Measurements from ENCODE around the gene SSMEM1. TPM values are rescaled to one million over a fixed set of nuclear protein-coding genes. Genes with fewer than 3 reads are reported as not detected.

The SSMEM1 gene
- total RNA-seq, 4 donors from 2014 or later, result not detected

- Histone ChIP-seq H3K4me3 (no peak overlapping the region), H3K27ac (no peak overlapping the region), H3K36me3 (no peaks in the 10 kb centered on the region), H3K27me3 (no peaks in the 10 kb centered on the region), H3K4me1 (no peaks in the 10 kb centered on the region), H3K9me3 (no peaks in the 10 kb centered on the region)
- TF ChIP-seq POLR2A (IDR thresholded peaks at IDR 0.05) (no peak), CTCF (IDR thresholded peaks at IDR 0.05) (no peak)
- no peak for DNase-seq
- intact Hi-C loops (cut with DNase I; ENCODE audit: low total_unique reads), result no loop called here
Measured at GRCh38 chr7:130187360-130187759, 20.3 kb upstream of the SSMEM1 start.

GRCh38 chr7:130189343-130189742 lies 18.3 kb upstream of the SSMEM1 start:
- intact Hi-C loops (cut with DNase I; ENCODE audit: low total_unique reads), result no loop called here
- no peak overlapping the region for H3K27ac ChIP-seq
- no peak for DNase-seq
- no peaks in the 10 kb centered on the region for H3K4me1 ChIP-seq
- H3K36me3 ChIP-seq, result no peaks in the 10 kb centered on the region
- no peaks in the 10 kb centered on the region for H3K9me3 ChIP-seq
- TF ChIP-seq CTCF (IDR thresholded peaks at IDR 0.05) (no peak), POLR2A (IDR thresholded peaks at IDR 0.05) (no peak)
- no peak overlapping the region for H3K4me3 ChIP-seq
- no peaks in the 10 kb centered on the region for H3K27me3 ChIP-seq

GRCh38 chr7:130191791-130192190 lies 15.9 kb upstream of the SSMEM1 start:
- no peaks in the 10 kb centered on the region for H3K4me1 ChIP-seq
- intact Hi-C loops (cut with DNase I; ENCODE audit: low total_unique reads), result no loop called here
- TF ChIP-seq CTCF (IDR thresholded peaks at IDR 0.05), result no peak
- no peak for TF ChIP-seq POLR2A (IDR thresholded peaks at IDR 0.05)
- H3K4me3 ChIP-seq, result no peak overlapping the region
- H3K36me3 ChIP-seq, result no peaks in the 10 kb centered on the region
- no peaks in the 10 kb centered on the region for H3K9me3 ChIP-seq
- no peak overlapping the region for H3K27ac ChIP-seq
- no peaks in the 10 kb centered on the region for H3K27me3 ChIP-seq
- no peak for DNase-seq

- DNase-seq, result no peak
- H3K36me3 ChIP-seq, result peaks cover 0 to 2% of the 10 kb centered on the region in 2 donors
- intact Hi-C loops (cut with DNase I; ENCODE audit: low total_unique reads), result no loop called here
Measured at GRCh38 chr7:130195396-130195795, 12.3 kb upstream of the SSMEM1 start.

GRCh38 chr7:130196476-130196875 lies 11.2 kb upstream of the SSMEM1 start:
- DNase-seq, result no peak
- H3K9me3 ChIP-seq, result no peaks in the 10 kb centered on the region
- TF ChIP-seq POLR2A (IDR thresholded peaks at IDR 0.05) (no peak), CTCF (IDR thresholded peaks at IDR 0.05) (no peak)
- intact Hi-C loops (cut with DNase I; ENCODE audit: low total_unique reads), result no loop called here
- H3K27ac ChIP-seq, result no peak overlapping the region
- no peaks in the 10 kb centered on the region for H3K4me1 ChIP-seq
- H3K4me3 ChIP-seq, result no peak overlapping the region
- no peaks in the 10 kb centered on the region for H3K27me3 ChIP-seq
- peaks cover 0 to 2% of the 10 kb centered on the region in 2 donors for H3K36me3 ChIP-seq

More at GRCh38 chr7:130195396-130195795, 12.3 kb upstream of the SSMEM1 start:
- H3K9me3 ChIP-seq, result no peaks in the 10 kb centered on the region
- H3K4me1 ChIP-seq, result no peaks in the 10 kb centered on the region
- TF ChIP-seq POLR2A (IDR thresholded peaks at IDR 0.05) (no peak), CTCF (IDR thresholded peaks at IDR 0.05) (no peak)
- no peak overlapping the region for H3K4me3 ChIP-seq
- H3K27ac ChIP-seq, result no peak overlapping the region
- no peaks in the 10 kb centered on the region for H3K27me3 ChIP-seq

All from uterus (tissue), 4 donors.